HL-60 (cell line): Measurements from ENCODE around the gene RPL35.
"Not testable (repeated sequence)": the region's sequence is repeated elsewhere in the genome, so short reads cannot be mapped to it uniquely, and the experiment has no call there.

Experiments used
- CTCF ChIP-seq: IDR thresholded peaks from one replicate; pipeline ENCODE4 v1.5.1; 2011; ENCODE audit warnings: low read length, control low read depth, inconsistent platforms; ENCODE audit not compliant: insufficient read depth
- GABPA ChIP-seq: IDR thresholded peaks from 2 replicates; pipeline ENCODE4 v1.6.1; 2012; ENCODE audit warnings: low read depth
- POLR2AphosphoS5 ChIP-seq: IDR thresholded peaks from 2 replicates; pipeline ENCODE4 v1.6.1; 2012; ENCODE audit warnings: low read depth
- REST ChIP-seq: IDR thresholded peaks from 2 replicates; pipeline ENCODE4 v1.6.1; 2012; ENCODE audit warnings: low read depth; ENCODE audit not compliant: insufficient replicate concordance
- SPI1 ChIP-seq: IDR thresholded peaks from 2 replicates; pipeline ENCODE4 v1.6.1; 2012; ENCODE audit warnings: low read depth, mild to moderate bottlenecking, borderline replicate concordance

- TF ChIP-seq CTCF, REST, GABPA, POLR2AphosphoS5, SPI1: not testable (repeated sequence)
Measured at GRCh38 chr9:124838132-124838531, 23.6 kb downstream of the RPL35 start.
